ENCODE data around the gene HAPLN2. TPM values are rescaled to one million over a fixed set of nuclear protein-coding genes. Genes with fewer than 3 reads are reported as not detected.
A peak's percentile ranks its signal among the peaks of the same experiment; 100 is the strongest.
"Not testable (repeated sequence)": the region's sequence is repeated elsewhere in the genome, so short reads cannot be mapped to it uniquely, and the experiment has no call there.

HAPLN2 gene
- total RNA-seq, 1 donor, result not detected

DNA sequence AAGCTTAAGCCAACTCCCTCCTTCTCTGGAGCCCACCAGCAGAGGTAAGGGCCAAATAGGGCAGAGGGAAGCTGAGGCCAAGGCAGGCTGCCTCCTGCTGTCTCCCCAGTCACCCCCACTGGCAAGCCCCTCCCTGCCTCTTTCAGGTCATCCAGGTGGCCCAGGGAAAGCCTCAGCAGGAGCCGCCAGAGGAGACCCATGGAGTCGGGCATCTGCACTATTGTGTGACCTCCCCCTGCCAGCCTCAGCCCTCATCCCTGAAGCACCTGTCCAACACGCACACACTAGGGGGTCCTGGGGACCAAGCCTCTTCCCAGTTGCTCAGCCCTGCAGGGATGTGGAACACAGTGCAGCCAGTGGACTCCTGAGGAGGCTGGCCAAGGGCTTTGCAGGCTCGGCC, 32.9 kb upstream of the HAPLN2 start:
- no peak overlapping the region for H3K4me3 ChIP-seq (ENCODE audit: low read depth, low read length)
- DNase-seq (ENCODE audit: low read depth), result no peak
- TF ChIP-seq, protein P1, sequence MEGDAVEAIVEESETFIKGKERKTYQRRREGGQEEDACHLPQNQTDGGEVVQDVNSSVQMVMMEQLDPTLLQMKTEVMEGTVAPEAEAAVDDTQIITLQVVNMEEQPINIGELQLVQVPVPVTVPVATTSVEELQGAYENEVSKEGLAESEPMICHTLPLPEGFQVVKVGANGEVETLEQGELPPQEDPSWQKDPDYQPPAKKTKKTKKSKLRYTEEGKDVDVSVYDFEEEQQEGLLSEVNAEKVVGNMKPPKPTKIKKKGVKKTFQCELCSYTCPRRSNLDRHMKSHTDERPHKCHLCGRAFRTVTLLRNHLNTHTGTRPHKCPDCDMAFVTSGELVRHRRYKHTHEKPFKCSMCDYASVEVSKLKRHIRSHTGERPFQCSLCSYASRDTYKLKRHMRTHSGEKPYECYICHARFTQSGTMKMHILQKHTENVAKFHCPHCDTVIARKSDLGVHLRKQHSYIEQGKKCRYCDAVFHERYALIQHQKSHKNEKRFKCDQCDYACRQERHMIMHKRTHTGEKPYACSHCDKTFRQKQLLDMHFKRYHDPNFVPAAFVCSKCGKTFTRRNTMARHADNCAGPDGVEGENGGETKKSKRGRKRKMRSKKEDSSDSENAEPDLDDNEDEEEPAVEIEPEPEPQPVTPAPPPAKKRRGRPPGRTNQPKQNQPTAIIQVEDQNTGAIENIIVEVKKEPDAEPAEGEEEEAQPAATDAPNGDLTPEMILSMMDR (IDR thresholded peaks at IDR 0.05; ENCODE audit: insufficient read depth, low read length), result no peak

DNA sequence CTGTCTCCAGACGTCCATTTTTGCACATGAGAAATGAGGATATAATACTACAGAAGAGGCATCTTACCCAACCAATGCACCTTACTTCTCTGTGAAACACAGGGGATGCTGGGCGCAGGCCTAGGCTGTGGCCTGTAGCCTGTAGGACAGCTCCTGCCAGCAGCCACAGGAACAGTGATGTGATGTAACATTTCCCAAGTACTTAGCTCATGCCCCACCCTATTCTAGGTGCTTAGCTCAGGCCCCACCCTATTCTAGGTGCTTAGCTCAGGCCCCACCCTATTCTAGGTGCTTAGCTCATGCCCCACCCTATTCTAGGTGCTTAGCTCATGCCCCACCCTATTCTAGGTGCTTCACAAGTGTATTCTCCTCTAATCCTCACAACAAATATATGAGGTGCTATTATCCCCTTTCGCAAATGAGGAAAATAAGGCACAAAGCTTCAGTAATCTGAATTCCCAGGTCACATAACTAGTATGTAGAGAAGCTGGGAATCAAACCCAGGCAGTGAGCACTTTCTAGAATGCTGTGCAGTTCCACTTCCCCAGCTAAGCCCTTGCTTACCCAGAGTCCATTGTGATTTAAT, 32.2 kb upstream of the HAPLN2 start:
- TF ChIP-seq, protein P1 (IDR thresholded peaks at IDR 0.05; ENCODE audit: insufficient read depth, low read length), result no peak
- DNase-seq (ENCODE audit: low read depth), result no peak
- H3K4me3 ChIP-seq (ENCODE audit: low read depth, low read length), result no peak overlapping the region

- DNase-seq (ENCODE audit: low read depth); H3K4me3 ChIP-seq (ENCODE audit: low read depth, low read length): not testable (repeated sequence)
Measured at GRCh38 chr1:156587927-156588326, 31.3 kb upstream of the HAPLN2 start.

DNA sequence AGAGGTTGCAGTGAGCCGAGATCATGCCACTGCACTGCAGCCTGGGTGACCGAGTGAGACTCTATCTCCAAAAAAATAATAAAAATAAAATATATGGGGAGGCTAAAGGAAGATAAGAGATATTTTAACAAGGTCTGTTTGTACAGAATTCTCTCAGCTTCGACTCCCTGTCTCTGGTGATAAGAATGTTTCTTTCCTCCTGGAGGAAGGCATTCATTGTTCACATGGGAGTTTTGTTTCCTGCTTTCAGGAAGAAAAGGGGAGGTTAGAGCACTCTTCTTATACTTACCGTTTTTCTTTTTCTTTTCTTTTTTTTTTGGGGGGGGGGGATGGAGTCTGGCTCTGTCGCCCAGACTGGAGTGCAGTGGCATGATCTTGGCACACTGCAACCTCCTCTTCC, 29.7 kb upstream of the HAPLN2 start:
- no peak for DNase-seq (ENCODE audit: low read depth)
- TF ChIP-seq, protein P1 (IDR thresholded peaks at IDR 0.05; ENCODE audit: insufficient read depth, low read length), result no peak
- H3K4me3 ChIP-seq (ENCODE audit: low read depth, low read length), result no peak overlapping the region

- TF ChIP-seq, protein P1 (IDR thresholded peaks at IDR 0.05; ENCODE audit: insufficient read depth, low read length), result no peak
- DNase-seq (ENCODE audit: low read depth), result no peak
- H3K4me3 ChIP-seq (ENCODE audit: low read depth, low read length), result no peak overlapping the region
Measured at GRCh38 chr1:156590326-156591180, 28.7 kb upstream of the HAPLN2 start.

DNA sequence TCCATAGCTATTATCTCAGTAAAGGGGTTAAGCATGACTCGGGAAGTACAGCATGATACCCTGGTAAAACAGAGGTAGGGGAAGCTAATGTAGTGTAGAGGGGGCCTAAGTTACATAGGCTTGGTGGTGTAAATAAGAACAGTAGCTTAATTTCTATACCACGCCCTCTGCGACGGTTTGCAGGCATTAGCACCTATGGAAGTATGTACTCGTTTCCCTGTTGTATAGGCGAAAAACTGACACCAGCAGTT, 28.1 kb upstream of the HAPLN2 start:
- peak overlapping the region; percentile 88 for H3K4me3 ChIP-seq (ENCODE audit: low read depth, low read length)
- TF ChIP-seq, protein P1 (IDR thresholded peaks at IDR 0.05; ENCODE audit: insufficient read depth, low read length), result no peak
- DNase-seq (ENCODE audit: low read depth), result no peak

GRCh38 chr1:156591432-156592157, 27.6 kb upstream of the HAPLN2 start, which contains the start of gene NAXE:
Gene NAXE, plus strand, starts transcription at chr1:156591776. Its CDS starts 29 bp downstream, at chr1:156591805.
- H3K4me3 ChIP-seq (ENCODE audit: low read depth, low read length), result peak within 1 kb of the TSS; percentile 88
- DNase-seq (ENCODE audit: low read depth), result peak; percentile 46
- TF ChIP-seq, protein P1 (IDR thresholded peaks at IDR 0.05; ENCODE audit: insufficient read depth, low read length), result no peak

Data from fibroblast of the aortic adventitia (primary cell).